ENCODE results near the gene ZBTB9. TPM values are rescaled to one million over a fixed set of nuclear protein-coding genes. Genes with fewer than 3 reads are reported as not detected.
A peak's percentile ranks its signal among the peaks of the same experiment; 100 is the strongest.

Gene ZBTB9
- total RNA-seq, 4 donors from 2014 or later = 2.8 to 4.8 (median 3.3) TPM

DNA sequence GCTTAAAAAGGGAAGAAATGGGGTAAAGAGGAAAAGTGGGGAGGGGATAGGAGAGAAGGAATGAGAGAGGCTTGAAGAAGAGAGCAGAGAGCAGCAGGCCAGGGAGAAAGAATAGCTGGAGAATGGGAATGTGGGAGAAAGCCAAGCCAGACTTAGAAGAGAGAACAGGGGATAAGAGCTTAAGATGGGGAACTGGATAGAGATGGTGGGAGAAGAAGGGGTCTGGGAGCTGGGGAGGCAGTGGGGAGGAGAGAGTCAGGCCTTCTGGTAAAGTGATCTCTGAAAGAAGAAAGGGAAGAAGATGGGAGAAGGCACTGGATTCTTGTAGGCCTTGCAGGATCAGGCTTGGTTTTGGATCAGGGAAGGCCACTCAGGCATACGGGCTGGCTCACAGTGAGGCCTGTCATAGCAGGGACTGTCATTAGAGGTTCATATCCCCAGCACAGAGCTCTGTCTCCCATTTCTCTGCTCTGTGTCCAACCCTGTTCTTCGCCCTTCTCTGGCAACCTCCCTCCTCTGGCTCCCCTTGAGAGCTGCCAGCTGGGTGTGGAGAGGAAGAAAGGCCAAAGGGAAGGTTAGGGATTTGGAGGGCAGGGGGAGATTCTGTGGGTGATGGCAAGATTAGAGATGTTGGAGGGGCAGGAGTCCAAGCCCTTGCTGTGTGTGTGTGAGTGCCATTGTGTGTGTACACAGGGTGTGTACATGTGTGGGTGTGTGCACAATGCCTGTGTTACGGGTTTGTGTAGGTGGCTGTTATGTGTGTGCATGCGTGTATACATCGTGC is 25.2 kb upstream of the ZBTB9 start:
- H3K4me1 ChIP-seq = peaks cover 50 to 86% (median 55%) of the 10 kb centered on the region in 3 donors
- H3K27ac ChIP-seq = peak overlapping the region; percentile 75 to 96 (median 88)
- H3K4me3 ChIP-seq = peak overlapping the region in 2 of 4 donors; percentile 53 to 68
- intact Hi-C loops (cut with DNase I) = no loop called here
- H3K9me3 ChIP-seq = no peaks in the 10 kb centered on the region
- H3K27me3 ChIP-seq = no peaks in the 10 kb centered on the region
- WGBS, 2 donors = 33 to 39% methylated on average over 5 of the region's 5 CpGs
- DNase-seq = no peak
- TF ChIP-seq, protein P1, sequence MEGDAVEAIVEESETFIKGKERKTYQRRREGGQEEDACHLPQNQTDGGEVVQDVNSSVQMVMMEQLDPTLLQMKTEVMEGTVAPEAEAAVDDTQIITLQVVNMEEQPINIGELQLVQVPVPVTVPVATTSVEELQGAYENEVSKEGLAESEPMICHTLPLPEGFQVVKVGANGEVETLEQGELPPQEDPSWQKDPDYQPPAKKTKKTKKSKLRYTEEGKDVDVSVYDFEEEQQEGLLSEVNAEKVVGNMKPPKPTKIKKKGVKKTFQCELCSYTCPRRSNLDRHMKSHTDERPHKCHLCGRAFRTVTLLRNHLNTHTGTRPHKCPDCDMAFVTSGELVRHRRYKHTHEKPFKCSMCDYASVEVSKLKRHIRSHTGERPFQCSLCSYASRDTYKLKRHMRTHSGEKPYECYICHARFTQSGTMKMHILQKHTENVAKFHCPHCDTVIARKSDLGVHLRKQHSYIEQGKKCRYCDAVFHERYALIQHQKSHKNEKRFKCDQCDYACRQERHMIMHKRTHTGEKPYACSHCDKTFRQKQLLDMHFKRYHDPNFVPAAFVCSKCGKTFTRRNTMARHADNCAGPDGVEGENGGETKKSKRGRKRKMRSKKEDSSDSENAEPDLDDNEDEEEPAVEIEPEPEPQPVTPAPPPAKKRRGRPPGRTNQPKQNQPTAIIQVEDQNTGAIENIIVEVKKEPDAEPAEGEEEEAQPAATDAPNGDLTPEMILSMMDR (IDR thresholded peaks at IDR 0.05) = no peak
- no peak for TF ChIP-seq POLR2A (IDR thresholded peaks at IDR 0.05)
- H3K36me3 ChIP-seq = peaks cover 0 to 10% (median 0%) of the 10 kb centered on the region in 3 donors

DNA sequence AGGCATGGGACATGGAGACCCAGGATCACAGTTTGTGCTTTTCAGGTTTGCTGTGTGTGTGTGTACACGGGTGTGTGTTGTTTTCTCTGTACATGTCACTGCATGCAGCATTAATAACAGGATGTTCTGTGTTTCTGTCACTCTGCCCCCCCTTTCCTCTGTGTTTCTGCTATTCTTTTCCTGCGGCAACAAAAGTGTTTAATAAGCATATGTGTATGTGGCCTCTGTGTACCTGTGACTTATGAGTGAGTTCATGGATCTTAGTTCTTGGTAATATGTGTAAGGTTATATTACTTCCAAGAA is 24.7 kb upstream of the ZBTB9 start:
- Histone ChIP-seq H3K4me1 (peaks cover 48 to 81% (median 50%) of the 10 kb centered on the region in 3 donors), H3K9me3 (no peaks in the 10 kb centered on the region), H3K4me3 (no peak overlapping the region), H3K36me3 (peaks cover 0 to 10% (median 0%) of the 10 kb centered on the region in 3 donors), H3K27me3 (no peaks in the 10 kb centered on the region), H3K27ac (peak overlapping the region; percentile 75 to 96 (median 88))
- no peak for TF ChIP-seq POLR2A (IDR thresholded peaks at IDR 0.05)
- TF ChIP-seq, protein P1 (IDR thresholded peaks at IDR 0.05) = no peak
- 0 to 15% methylated on average over 2 of the region's 2 CpGs for WGBS, 2 donors
- intact Hi-C loops (cut with DNase I) = no loop called here
- DNase-seq = no peak

DNA sequence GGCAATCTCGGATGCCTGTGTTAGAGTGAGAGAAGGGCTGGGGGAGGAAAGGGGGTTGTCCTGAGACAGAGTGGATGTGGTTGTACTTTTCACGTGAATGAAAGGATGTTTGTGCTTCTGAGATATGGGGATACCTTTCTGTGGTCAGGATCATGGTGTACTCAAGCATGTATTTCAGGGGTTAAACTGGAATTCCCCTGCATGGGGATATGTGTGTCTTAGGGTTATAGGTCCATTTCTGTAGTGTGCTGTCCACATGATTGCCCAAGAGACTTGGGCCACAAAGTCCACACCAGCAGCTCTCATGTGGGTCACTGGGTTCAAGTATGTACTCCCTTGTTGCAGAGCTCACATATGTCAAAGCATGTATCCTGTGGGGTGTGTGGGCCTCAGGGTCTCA is 24.0 kb upstream of the ZBTB9 start:
- intact Hi-C loops (cut with DNase I) = no loop called here
- Histone ChIP-seq H3K27me3 (no peaks in the 10 kb centered on the region), H3K9me3 (no peaks in the 10 kb centered on the region), H3K27ac (peak overlapping the region in 3 of 4 donors; percentile 85 to 96 (median 91)), H3K4me3 (peak overlapping the region in 1 of 4 donors; percentile 39), H3K36me3 (peaks cover 0 to 14% (median 0%) of the 10 kb centered on the region in 3 donors), H3K4me1 (peaks cover 42 to 75% (median 46%) of the 10 kb centered on the region in 3 donors)
- TF ChIP-seq POLR2A (IDR thresholded peaks at IDR 0.05) = no peak
- TF ChIP-seq, protein P1 (IDR thresholded peaks at IDR 0.05) = no peak
- DNase-seq = no peak
- 34 to 38% methylated on average over 2 of the region's 2 CpGs for WGBS, 2 donors

DNA sequence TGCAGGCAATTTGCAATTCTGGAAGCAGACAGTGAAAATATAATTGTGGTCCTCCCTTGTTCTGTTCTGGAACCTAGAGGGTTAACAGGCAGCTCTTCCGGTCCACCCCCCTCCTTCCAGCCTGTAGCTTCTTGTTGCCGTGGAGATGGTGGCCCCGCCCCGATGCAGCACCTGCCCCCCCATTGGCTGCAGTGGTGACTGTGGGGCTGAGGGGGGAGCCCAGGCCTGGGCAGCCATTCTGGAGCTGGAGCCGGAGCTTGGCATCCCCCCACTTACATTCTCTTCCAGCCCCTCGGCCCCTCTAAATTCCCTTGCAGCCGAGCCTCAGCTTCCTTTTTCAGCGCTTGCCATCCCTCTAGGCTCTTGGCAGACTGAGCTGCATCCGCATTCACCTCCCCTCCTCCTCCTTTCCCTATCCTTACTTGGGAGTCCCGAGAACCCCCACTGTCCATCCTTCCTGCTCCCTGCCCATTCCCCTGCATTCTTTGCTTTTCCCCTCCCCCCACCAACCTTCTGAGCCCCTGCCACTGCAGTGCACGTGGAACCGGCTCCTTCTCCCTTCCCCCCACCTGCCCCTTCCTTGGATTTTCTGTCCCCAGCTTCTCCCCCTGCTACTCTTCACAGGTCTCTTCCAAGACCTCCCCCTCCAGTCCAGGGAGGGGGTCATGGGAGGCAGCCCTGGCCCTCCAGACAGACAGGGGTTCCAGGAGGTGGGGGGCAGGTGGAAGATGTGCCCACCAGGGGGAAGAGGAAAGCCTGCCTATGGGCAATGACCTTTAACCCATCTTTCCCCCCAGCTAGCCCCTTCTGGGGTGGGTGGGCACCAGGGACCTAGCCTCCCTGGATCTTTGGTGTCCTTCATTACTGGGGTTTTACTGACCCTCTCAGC is 23.1 kb upstream of the ZBTB9 start:
- Histone ChIP-seq H3K27me3 (no peaks in the 10 kb centered on the region), H3K9me3 (no peaks in the 10 kb centered on the region), H3K4me1 (peaks cover 37 to 68% (median 46%) of the 10 kb centered on the region in 3 donors), H3K36me3 (peaks cover 0 to 23% (median 2%) of the 10 kb centered on the region in 3 donors), H3K27ac (peak overlapping the region in 2 of 4 donors; percentile 69 to 96), H3K4me3 (peak overlapping the region in 2 of 4 donors; percentile 18 to 39)
- no peak for DNase-seq
- 4% methylated on average over 10 of the region's 12 CpGs for WGBS, 2 donors
- TF ChIP-seq, protein P1 (IDR thresholded peaks at IDR 0.05) = no peak
- no peak for TF ChIP-seq POLR2A (IDR thresholded peaks at IDR 0.05)
- intact Hi-C loops (cut with DNase I) = no loop called here
